Upper lobe of left lung (tissue), 4 donors: ENCODE results near the gene RDH14.

ENCODE experiments used
- EP300 ChIP-seq, 4 donors: sonication (generic); formaldehyde crosslinking; IDR thresholded peaks; one replicate each; pipeline ENCODE4 v1.5.1; 2017; ENCODE audit warnings: antibody characterized with exemption in 4 of 4, control low read depth in 2 of 4
- POLR2A ChIP-seq, 4 donors: fragments of 450-650 bp; IDR thresholded peaks; one replicate each; pipeline ENCODE4 v1.5.1; 2016 to 2017; ENCODE audit warnings: antibody characterized with exemption in 4 of 4, mild to moderate bottlenecking in 2 of 4
- POLR2AphosphoS5 ChIP-seq, 2 donors: sonication (generic); formaldehyde crosslinking; IDR thresholded peaks; one replicate each; pipeline ENCODE4 v1.5.1; 2017; ENCODE audit warnings: antibody characterized with exemption in 2 of 2
- TF ChIP-seq, protein P1 (sequence below), 6 experiments: fragments of 450-650 bp in 4 of 6; fragments of 200-600 bp in 2 of 6; sonication (generic) in 2 of 6; IDR thresholded peaks; one replicate each; pipeline ENCODE4 v1.5.1; 2016 to 2019; ENCODE audit warnings: antibody characterized with exemption in 6 of 6

DNA sequence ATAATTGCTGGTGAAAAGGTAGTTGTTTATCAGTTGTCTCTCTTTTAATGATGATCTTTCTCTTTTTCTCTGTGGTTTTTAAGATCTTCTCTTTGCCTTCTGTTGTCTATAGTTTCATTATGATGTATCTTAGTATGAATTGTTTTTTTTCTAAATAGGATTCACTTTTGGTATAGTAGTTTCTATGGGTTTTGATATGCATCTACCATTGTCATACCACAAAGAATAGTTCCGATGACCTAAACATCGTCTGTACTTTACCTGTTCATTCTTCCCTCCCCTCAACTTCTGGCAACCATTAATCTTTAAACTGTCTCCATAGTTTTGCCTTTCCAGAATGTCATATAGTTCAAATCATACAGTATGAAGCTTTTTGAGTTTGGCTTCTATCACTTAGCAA is 19.6 kb downstream of the RDH14 start:
- TF ChIP-seq, protein P1, sequence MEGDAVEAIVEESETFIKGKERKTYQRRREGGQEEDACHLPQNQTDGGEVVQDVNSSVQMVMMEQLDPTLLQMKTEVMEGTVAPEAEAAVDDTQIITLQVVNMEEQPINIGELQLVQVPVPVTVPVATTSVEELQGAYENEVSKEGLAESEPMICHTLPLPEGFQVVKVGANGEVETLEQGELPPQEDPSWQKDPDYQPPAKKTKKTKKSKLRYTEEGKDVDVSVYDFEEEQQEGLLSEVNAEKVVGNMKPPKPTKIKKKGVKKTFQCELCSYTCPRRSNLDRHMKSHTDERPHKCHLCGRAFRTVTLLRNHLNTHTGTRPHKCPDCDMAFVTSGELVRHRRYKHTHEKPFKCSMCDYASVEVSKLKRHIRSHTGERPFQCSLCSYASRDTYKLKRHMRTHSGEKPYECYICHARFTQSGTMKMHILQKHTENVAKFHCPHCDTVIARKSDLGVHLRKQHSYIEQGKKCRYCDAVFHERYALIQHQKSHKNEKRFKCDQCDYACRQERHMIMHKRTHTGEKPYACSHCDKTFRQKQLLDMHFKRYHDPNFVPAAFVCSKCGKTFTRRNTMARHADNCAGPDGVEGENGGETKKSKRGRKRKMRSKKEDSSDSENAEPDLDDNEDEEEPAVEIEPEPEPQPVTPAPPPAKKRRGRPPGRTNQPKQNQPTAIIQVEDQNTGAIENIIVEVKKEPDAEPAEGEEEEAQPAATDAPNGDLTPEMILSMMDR (IDR thresholded peaks at IDR 0.05), result no peak
- TF ChIP-seq POLR2A (IDR thresholded peaks at IDR 0.05) (no peak), EP300 (IDR thresholded peaks at IDR 0.05) (no peak), POLR2AphosphoS5 (IDR thresholded peaks at IDR 0.05) (no peak)
